ENCODE measurements around the gene SURF1.

GRCh38 chr9:133345596-133345995, 10.7 kb downstream of the SURF1 start:
- TF ChIP-seq CTCF (IDR thresholded peaks at IDR 0.05 in 2 of 3, conservative IDR thresholded peaks at IDR 0.05 in 1 of 3; ENCODE audit: insufficient read depth in 2 of 3, low read depth in 1 of 3, low read length in 3 of 3) (no peak), KDM1A (IDR thresholded peaks at IDR 0.05) (no peak), IRF2 (CRISPR knock-in tag; IDR thresholded peaks at IDR 0.05) (no peak), YY1 (IDR thresholded peaks at IDR 0.05; ENCODE audit: borderline replicate concordance in 1 of 3, control insufficient read depth in 1 of 3, extremely low read depth in 1 of 3, insufficient read depth in 3 of 3, insufficient read length in 1 of 3, insufficient replicate concordance in 2 of 3, low read depth in 1 of 3, low read length in 2 of 3) (no peak)
